ENCODE results near the gene PXN. TPM values are rescaled to one million over a fixed set of nuclear protein-coding genes. Genes with fewer than 3 reads are reported as not detected.

Gene PXN
- total RNA-seq, 6 experiments from 2014 or later = 15.1 to 32.6 (median 24.1) TPM

DNA sequence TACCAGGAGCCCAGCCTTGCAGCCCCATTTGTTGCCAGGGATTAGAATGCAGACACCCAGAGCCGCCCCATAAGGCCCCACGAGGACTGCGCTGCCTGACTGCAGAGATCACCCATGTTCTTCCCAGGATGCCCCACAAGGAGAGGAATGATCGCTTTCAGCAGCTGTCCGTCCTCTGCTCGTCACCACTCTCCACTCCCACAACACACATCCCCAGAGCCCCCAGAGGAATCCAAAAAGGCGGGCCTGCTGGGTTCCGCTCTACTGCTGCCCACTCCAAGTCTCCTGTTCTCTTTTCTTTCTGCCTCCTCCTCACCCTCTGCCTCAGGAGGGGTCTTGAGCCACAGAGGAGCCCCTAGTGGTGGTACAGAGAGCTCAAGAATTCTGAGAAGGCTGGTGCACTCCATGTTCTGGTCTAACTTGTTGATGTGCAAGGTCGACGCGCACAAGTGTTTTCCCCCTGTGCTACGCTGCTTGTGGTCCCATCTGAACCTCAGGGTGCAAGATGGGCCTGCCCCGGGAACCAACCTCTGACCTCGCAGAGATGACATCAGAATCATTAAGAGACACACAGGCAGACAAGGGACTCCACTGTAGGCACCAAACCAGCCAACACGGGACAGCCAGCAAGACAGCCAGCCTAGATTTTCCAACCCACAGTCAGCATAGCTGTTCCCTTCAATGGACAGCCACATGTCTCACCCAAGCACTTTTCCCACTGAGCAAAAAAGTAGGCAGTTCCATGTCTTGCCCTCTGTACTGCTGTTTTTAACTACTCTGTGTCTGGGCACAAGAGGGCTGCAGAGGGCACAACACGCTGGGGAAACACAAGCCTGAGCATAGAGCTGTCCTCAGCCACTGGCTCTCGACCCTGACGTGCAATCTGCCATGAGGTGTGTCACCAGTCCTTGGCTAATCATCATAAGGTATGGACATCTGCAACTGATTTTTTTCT lies 29.9 kb downstream of the PXN start:
- Histone ChIP-seq H3K4me3 (no peak overlapping the region), H3K27ac (peak overlapping the region; percentile 21 to 63 (median 55)), H3K27me3 (no peaks in the 10 kb centered on the region), H3K9me3 (no peaks in the 10 kb centered on the region), H3K36me3 (peaks cover 0 to 2% (median 0%) of the 10 kb centered on the region in 4 donors), H3K4me1 (peaks cover 0 to 40% (median 28%) of the 10 kb centered on the region in 4 donors)
- intact Hi-C loops (cut with DNase I) = no loop called here
- DNase-seq (no peak), ATAC-seq (no peak)
- 74% methylated on average over 4 of the region's 18 CpGs for WGBS (ENCODE audit: insufficient coverage, low coverage, low lambda C conversion rate, missing lambda C conversion rate)
- no peak for TF ChIP-seq POLR2A (IDR thresholded peaks at IDR 0.05)
- TF ChIP-seq, protein P1, sequence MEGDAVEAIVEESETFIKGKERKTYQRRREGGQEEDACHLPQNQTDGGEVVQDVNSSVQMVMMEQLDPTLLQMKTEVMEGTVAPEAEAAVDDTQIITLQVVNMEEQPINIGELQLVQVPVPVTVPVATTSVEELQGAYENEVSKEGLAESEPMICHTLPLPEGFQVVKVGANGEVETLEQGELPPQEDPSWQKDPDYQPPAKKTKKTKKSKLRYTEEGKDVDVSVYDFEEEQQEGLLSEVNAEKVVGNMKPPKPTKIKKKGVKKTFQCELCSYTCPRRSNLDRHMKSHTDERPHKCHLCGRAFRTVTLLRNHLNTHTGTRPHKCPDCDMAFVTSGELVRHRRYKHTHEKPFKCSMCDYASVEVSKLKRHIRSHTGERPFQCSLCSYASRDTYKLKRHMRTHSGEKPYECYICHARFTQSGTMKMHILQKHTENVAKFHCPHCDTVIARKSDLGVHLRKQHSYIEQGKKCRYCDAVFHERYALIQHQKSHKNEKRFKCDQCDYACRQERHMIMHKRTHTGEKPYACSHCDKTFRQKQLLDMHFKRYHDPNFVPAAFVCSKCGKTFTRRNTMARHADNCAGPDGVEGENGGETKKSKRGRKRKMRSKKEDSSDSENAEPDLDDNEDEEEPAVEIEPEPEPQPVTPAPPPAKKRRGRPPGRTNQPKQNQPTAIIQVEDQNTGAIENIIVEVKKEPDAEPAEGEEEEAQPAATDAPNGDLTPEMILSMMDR (IDR thresholded peaks at IDR 0.05) = no peak

DNA sequence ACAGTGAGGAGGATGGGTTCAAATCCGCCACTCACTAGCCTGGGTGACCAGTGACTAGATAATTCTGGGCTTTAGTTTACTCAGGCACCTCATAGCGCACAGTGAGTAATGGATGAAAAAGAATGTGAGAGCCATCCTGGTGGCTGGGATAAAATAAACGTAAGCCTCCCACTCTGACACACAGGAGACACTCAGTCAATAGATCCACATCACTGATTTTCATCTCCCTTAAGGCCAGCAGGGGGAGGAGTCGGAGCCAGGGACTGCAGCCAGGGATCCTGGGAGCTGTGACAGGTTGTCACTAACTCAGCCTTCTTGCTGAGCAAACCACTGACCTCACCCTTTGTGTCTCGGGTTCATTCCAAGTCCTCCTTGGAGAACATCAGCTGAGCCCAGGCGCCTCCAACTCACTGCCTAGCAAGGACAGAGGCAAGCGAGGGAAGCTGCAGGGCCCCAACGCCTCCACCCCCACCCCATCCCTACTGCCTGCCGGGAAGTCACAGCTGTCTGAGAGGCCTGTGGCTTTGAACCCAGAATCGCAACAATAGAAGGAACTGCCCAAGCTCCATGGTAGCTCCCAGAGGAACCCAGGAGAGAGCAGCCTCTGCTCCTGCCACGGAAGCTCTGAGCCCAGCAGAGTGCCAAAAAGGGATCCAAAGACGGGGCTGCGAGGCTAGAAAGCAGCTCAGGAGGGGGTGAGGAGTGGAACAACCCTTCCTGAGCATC lies 30.7 kb downstream of the PXN start:
- Histone ChIP-seq H3K27me3 (no peaks in the 10 kb centered on the region), H3K4me1 (peaks cover 0 to 47% (median 32%) of the 10 kb centered on the region in 4 donors), H3K4me3 (no peak overlapping the region), H3K36me3 (peaks cover 0 to 2% (median 0%) of the 10 kb centered on the region in 4 donors), H3K27ac (peak overlapping the region; percentile 21 to 65 (median 55)), H3K9me3 (no peaks in the 10 kb centered on the region)
- TF ChIP-seq, protein P1 (IDR thresholded peaks at IDR 0.05) = peak; percentile 35 to 54 (median 52)
- TF ChIP-seq POLR2A (IDR thresholded peaks at IDR 0.05) = no peak
- WGBS (ENCODE audit: insufficient coverage, low coverage, low lambda C conversion rate, missing lambda C conversion rate) = 79% methylated on average over 6 of the region's 13 CpGs
- ATAC-seq (peak; percentile 71 to 81 (median 76)), DNase-seq (peak; percentile 74 to 81 (median 79))
- intact Hi-C loops (cut with DNase I) = no loop called here

DNA sequence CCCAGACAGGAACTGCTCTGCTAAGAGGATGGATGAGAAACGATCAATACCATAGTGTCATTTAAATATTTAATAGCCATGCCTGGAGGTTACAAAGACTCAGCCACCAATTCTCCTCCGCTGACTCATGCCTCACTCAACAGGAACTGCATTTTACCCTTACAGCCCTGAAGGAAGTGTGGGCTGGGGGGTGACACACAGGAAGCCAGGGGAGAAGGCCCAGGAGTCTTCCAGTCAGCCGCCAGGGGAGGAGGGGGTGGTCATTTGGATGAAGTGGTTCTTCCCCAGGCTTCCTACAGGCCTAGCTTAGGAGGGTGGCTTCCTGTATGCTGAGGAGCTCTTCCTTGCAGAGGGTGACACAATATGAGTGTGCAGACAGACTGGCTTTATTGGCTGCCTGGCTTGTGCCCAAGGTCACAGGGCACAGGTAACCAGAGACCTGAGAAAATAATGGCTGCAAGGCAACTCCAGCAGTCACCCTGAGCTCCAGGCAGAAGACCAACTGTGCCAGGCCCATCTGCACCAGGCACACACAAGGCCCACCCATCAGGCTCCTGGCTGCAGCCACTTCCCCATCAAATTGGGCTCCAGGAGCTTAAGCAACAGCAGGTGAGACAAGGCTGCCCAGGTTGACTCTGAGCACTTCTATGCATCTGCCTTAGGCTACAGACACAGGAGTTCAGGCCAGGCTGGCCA lies 34.1 kb downstream of the PXN start:
- TF ChIP-seq, protein P1 (IDR thresholded peaks at IDR 0.05) = peak in 1 of 4 donors; percentile 7
- no peak for TF ChIP-seq POLR2A (IDR thresholded peaks at IDR 0.05)
- DNase-seq = peak in 1 of 3 donors; percentile 76
- Histone ChIP-seq H3K4me1 (peaks cover 0 to 74% (median 50%) of the 10 kb centered on the region in 4 donors), H3K4me3 (no peak overlapping the region), H3K36me3 (no peaks in the 10 kb centered on the region), H3K27me3 (no peaks in the 10 kb centered on the region), H3K27ac (peak overlapping the region; percentile 48 to 82 (median 74)), H3K9me3 (no peaks in the 10 kb centered on the region)
- WGBS (ENCODE audit: insufficient coverage, low coverage, low lambda C conversion rate, missing lambda C conversion rate) = 35% methylated on average over 2 of the region's 3 CpGs
- intact Hi-C loops (cut with DNase I) = no loop called here
- peak; percentile 8 to 45 (median 27) for ATAC-seq

DNA sequence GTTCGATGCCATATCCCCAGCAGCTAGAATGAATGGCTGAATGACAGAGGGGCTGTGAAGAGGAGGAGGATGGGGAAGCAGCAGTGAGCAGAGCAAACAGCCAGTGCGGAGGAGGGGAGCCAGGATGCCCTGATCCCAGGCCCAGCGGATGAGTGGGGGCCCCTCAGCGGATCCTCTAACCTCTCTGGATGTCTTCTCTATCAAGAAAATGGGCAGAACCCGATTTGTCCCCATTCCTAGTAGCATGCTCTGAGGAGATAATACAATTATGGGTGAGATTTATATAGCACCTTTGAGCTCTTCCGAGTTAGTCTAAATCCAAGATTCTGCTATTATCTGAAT lies 34.6 kb downstream of the PXN start:
- H3K4me3 ChIP-seq = no peak overlapping the region
- H3K4me1 ChIP-seq = peaks cover 0 to 78% (median 52%) of the 10 kb centered on the region in 4 donors
- no peak for ATAC-seq
- H3K27ac ChIP-seq = peak overlapping the region; percentile 48 to 82 (median 74)
- no peak for TF ChIP-seq POLR2A (IDR thresholded peaks at IDR 0.05)
- TF ChIP-seq, protein P1 (IDR thresholded peaks at IDR 0.05) = no peak
- intact Hi-C loops (cut with DNase I) = no loop called here
- no peaks in the 10 kb centered on the region for H3K27me3 ChIP-seq
- H3K9me3 ChIP-seq = no peaks in the 10 kb centered on the region
- H3K36me3 ChIP-seq = no peaks in the 10 kb centered on the region
- no peak for DNase-seq
- WGBS (ENCODE audit: insufficient coverage, low coverage, low lambda C conversion rate, missing lambda C conversion rate) = 57% methylated on average over 4 of the region's 6 CpGs

Measured in right lobe of liver (tissue), 6 donors.